Measurements from ENCODE around the gene ALOX12B.
"Not testable (repeated sequence)": the region's sequence is repeated elsewhere in the genome, so short reads cannot be mapped to it uniquely, and the experiment has no call there.

Gene ALOX12B

GRCh38 chr17:8118769-8119580 lies 31.5 kb upstream of the ALOX12B start:
- DNase-seq = peak; percentile 48

- DNase-seq = no peak
Measured at GRCh38 chr17:8117980-8118768, 30.7 kb upstream of the ALOX12B start, which contains the start of gene ALOXE3. ALOXE3 (minus strand) TSS chr17:8118514; CDS start chr17:8117990, 524 bp downstream.

GRCh38 chr17:8117367-8117979 lies 30.0 kb upstream of the ALOX12B start:
- DNase-seq = no peak

- no peak for DNase-seq
Measured at GRCh38 chr17:8116776-8117175, 29.3 kb upstream of the ALOX12B start.

GRCh38 chr17:8110907-8111306 lies 23.4 kb upstream of the ALOX12B start:
- DNase-seq = no peak

DNA sequence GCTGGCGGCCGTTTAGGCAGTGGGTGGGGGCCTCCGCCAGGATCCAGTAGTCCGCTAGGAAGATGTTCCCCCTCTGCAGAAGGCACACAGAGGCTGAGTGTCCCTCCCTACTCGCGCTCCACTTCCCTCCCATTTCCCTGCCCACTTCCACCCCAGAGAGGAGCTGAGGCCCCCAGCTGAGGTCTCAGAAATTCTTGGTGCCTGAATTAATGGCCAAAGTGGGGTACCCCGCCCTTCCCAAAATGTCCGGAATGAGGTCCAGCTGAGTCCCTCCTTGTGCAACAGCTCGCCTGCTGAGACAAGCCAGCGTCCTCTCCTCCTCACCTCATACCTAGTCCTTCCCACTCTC lies 22.9 kb upstream of the ALOX12B start:
- DNase-seq = no peak

GRCh38 chr17:8109661-8110455 lies 22.3 kb upstream of the ALOX12B start:
- no peak for DNase-seq

DNA sequence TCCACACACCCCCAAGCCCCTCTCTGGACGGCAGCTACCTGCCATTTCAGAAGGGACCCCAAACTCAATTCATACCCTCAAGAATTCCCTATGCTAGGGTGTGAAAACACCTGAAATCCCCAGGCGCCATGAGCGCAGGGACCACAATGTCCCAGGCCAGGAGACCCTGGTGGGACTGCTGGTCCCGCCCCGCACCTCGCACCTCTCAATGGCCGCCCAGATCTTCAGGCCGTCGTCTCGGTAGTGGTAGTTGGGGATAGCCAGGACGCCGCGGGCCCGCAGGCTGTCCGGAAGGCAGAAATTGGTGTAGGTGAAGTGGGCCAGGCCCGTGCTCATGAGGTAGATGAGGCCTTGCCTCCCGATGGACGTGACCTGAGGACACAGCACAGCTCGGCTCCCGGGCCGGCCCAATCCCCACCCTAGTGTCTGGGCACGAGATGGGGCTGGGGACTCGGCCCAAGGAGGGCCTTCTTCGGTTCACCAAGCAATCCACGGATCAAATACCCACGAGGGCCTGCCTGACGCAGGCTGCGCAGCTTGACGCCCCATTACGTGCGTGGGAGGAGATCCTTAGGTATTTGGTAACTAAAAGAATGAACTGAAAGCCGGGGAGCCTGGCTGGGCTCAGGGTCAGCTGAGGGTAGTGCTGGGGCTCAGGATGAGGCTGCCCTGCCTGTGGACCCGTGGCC lies 21.6 kb upstream of the ALOX12B start:
- DNase-seq = no peak

GRCh38 chr17:8106980-8107379 lies 19.5 kb upstream of the ALOX12B start:
- DNase-seq = not testable (repeated sequence)

GRCh38 chr17:8105957-8106398 lies 18.5 kb upstream of the ALOX12B start:
- no peak for DNase-seq

GRCh38 chr17:8104911-8105310 lies 17.4 kb upstream of the ALOX12B start:
- DNase-seq = no peak

DNA sequence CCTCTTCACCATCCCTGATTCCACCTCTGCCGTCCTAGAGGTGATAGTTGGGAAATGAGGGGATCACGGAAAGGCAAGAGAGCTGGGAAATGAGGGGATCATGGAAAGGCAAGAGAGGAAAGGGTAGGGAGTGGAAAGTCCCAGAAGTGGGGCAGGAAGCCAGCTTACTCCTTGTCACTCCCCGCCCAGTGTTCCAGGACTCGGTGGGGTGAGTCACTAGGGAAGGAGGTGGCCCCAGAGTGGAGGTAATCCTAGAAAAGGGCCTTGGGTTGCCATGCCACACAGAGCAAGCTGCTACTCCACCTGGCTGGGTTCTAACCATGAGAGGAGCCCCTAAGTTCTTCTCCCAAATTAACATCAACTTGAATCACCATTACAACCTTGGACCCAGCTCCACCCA lies 16.0 kb upstream of the ALOX12B start:
- no peak for DNase-seq

DNA sequence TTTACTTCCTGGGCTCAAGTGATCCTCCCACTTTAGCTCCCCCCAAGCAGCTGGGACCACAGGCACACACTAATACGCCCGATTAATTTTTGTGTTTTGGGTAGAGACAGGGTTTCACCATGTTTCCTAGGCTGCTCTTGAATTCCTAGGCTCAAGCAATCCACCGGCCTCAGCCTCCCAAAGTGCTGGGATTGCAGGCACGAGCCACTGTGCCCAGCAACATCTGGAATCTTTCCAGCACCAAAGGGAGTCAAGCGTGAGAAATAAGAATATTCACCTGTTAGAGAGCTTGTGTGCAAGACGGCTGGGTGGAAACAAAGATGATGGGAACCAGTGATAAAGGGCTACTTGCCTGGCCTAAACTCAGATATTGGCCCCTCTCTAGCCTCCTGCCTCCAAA lies 14.2 kb upstream of the ALOX12B start:
- no peak for DNase-seq

DNA sequence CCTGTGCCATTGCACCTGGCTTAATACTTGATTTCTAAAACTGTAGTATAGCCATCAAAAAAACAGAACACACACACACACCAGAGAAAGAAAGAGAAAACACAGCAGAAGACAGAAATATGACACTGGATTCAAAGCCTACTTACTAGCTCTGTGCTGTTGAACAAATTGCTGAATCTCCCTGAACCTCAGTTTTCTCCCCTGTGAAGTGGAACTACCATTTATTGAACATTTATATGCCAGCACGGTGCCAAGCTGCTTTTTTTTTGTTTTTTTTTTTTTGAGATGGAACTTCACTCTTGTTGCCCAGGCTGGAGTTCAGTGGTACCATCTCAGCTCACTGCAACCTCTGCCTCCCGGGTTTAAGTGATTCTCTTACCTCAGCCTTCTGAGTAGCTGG lies 13.2 kb upstream of the ALOX12B start:
- DNase-seq = no peak

GRCh38 chr17:8100111-8100510 lies 12.6 kb upstream of the ALOX12B start:
- no peak for DNase-seq

- no peak for DNase-seq
Measured at GRCh38 chr17:8096541-8096940, 9.0 kb upstream of the ALOX12B start.

GRCh38 chr17:8095361-8095760 lies 7.8 kb upstream of the ALOX12B start:
- no peak for DNase-seq

GRCh38 chr17:8091033-8091687 lies 3.6 kb upstream of the ALOX12B start:
- DNase-seq = no peak

GRCh38 chr17:8089728-8090127 lies 2.2 kb upstream of the ALOX12B start:
- no peak for DNase-seq

DNA sequence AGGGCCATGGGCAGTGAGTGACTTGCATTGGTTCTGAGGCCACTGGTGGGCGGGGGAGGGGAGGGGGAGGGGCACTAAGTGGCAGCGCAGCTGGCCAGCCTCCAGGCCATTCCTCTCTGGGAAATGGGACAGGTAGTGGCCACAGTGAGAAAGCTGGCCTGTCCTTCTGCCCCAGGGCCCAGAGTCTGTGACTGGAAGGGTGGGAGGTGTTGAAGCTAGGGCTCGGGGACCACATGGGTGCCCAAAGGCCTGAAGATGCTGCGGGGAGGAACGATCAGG lies 375 bp upstream of the ALOX12B start:
- DNase-seq = no peak

GRCh38 chr17:8084250-8084649 lies 3.3 kb downstream of the ALOX12B start:
- no peak for DNase-seq

DNA sequence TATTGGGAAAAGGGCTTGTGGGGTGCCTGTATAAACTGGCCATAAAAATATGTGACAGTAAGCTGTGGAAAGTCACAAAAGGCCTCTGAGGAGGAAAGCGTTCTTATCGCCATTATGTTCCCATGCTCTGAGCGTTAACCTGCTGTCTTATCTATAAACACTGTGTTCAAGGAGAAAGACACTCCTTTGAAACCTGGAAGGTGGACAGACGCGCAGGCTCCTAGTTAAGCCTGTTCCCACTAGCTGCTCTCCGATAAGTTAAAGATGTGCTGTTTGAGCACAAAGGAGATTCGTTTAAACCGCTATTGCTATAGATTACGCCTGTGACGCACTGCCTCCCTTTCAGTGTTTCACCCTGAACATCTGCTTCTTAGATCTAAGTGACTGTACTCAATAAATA lies 5.2 kb downstream of the ALOX12B start:
- no peak for DNase-seq

Measured in NCI-H510A (cell line).